ENCODE measurements around the gene KCNJ2.

Gene KCNJ2

GRCh38 chr17:70168977-70169708, at the start of gene KCNJ2:
TSS of gene KCNJ2 (plus strand) at chr17:70169532. CDS start at chr17:70175040, 5,508 bp downstream.
- peak; percentile 66 for DNase-seq

DNA sequence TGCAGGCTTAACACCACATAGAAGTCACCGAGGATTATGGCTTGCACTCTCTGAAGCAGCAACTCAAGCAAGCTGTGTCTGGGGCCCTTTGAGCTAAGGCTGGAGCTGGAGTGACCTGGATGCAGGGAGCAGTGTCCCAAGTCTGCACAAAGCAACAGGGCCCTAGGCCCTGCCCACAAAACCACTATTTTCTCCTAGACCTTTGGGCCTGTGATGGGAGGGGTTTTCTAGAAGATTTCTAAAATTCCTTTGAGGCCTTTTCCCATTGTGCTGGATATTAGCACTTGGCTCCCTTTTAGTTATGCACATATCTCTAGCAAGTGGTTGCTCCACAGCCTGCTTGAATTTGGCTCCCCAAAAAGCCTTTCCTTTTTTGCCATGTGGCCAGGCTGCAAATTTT, 49.8 kb upstream of the KCNJ2 start:
- DNase-seq, result no peak

DNA sequence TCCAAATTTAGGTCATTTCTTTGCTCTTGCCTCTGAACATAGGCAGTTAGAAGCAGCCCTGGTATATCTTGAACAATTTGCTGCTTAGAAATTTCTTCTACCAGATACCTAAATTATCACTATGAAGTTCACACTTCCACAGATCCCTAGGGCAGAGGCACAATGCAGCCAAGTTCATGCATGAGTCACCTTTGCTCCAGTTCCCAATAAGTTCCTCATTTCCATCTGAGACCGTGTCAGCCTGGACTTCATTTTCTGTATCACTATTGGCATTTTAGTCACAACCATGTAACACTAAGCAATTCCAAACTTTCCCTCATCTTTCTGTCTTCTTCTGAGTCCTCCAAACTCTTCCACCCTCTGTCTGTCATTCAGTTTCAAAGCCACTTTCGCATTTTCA, 49.3 kb upstream of the KCNJ2 start:
- DNase-seq, result no peak

- no peak for DNase-seq
Observed at GRCh38 chr17:70120425-70120824, 48.9 kb upstream of the KCNJ2 start.

DNA sequence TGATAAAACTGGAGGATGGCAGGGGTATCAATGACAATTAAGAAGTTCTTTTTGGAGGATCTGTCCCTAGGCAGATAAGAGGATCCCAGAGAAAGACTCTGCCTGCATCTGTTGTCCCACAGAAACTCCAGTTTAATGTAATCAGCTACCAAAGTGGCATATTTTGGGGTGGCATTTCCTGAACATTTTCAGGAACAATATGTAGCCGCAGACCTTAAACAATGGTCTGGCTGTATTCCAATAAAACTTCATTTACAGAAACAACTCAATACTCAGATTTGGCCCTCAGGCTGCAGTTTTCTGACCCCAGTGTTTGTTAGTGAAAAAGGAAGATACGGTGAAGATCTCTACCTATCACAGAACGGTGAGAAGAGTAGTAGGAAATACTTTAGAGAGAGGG, 48.2 kb upstream of the KCNJ2 start:
- no peak for DNase-seq

GRCh38 chr17:70123193-70123592, 46.1 kb upstream of the KCNJ2 start:
- DNase-seq, result no peak

DNA sequence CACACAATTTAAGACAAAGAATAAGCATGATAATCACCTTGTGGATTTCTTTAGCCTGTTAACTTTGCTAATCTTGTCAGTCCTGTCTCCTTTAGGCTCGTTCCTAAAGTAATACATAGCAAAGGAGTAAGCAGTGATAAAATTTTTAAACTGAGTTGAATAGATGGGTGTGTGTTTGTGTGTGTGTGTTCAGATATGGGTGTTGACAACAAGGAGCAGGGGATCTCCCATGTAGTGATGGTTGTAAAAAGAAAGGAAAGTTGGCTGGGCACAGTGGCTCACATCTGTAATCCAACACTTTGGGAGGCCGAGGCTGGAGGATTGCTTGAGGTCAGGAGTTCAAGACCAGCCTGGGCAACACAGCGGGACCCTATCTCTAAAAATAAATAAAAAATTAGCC, 44.6 kb upstream of the KCNJ2 start:
- DNase-seq, result no peak

- DNase-seq, result no peak
Observed at GRCh38 chr17:70127221-70127873, 42.0 kb upstream of the KCNJ2 start.

- no peak for DNase-seq
Observed at GRCh38 chr17:70128727-70129238, 40.5 kb upstream of the KCNJ2 start.

DNA sequence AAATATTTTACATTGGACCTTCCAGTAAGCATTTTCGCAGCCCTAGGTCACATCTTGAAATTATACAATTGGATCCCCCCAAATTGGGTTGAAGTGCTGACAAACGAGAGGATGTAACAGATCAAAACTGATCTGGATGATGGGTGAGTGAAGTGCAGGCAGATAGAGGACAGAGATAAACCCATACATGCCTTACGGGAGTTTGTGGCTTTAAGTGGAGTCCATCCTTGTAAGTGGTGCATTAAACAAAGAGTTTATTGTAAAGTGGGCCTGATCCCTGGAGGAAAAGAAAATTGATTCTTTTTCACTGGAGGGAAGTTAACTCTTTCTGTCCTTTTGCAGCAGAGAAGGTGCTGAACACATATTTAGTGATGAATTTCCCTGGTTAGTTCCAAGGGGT, 39.0 kb upstream of the KCNJ2 start:
- DNase-seq, result no peak

GRCh38 chr17:70132505-70132904, 36.8 kb upstream of the KCNJ2 start:
- no peak for DNase-seq

GRCh38 chr17:70134042-70134441, 35.3 kb upstream of the KCNJ2 start:
- no peak for DNase-seq

- no peak for DNase-seq
Observed at GRCh38 chr17:70134777-70135176, 34.6 kb upstream of the KCNJ2 start.

GRCh38 chr17:70136131-70136530, 33.2 kb upstream of the KCNJ2 start:
- DNase-seq, result no peak

DNA sequence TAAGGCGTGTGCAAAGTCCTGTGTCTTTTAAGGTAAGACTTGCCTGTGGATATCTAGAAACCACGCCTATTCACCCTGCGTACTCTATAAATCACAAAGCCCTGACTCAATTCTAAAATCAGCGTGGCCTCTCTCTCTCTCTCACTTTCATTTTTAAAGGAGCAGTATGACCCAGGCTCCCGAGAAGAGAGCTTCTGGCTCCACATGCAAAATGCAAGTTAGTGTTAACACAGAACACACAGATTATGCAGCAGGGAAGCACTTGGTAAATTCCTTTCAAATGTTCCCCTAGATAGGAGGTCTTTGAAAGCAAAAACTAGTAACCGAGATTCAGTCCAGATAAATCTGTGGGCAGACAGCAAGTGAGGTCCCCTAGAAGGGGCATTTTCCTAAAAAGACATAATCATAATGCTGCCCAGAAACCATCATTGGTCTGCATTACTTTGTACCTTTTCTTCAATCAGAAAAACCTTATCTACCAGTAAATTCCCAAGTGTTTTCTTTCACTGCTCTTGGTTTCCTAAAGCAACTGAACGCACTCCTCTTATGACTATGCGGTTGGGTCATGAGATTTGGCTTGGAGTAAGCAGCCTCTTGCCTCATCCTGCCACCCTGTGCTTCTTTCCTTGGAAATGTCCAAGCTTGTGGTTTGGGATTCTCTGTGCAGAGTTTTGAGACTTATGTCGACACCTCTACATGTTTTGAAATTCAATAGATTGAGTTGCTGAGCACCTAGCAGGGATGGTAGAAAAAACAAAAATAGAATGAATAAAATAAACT, 31.7 kb upstream of the KCNJ2 start:
- DNase-seq, result no peak

DNA sequence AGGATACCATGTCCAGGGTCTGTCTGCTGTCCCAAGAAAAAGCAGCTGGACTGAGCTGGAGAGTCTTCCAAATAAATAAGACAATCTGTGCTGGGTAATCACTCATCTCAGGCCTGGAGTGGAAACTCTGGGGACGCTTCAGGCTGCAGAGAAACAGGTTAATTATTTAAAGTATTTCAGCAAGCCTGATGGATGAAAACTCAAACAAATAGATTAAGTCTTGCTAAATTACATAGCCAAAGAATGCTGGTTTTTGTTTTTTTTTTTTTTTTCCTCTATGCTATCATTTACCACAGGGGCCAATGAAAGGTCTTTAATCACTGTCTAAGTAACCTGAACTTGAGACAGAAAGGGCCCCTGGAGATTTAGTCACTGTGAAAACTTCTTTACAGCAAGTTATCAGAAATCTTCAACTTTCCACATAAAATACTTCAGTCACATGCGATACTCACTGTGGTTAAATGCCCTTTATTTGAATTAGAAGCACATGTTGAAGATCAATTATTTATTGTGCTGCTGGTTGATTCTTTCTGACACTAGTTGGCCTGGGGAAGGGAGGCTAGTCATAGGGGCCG, 31.0 kb upstream of the KCNJ2 start:
- no peak for DNase-seq

GRCh38 chr17:70139449-70139993, 29.8 kb upstream of the KCNJ2 start:
- no peak for DNase-seq

GRCh38 chr17:70144260-70144846, 25.0 kb upstream of the KCNJ2 start:
- DNase-seq, result no peak

GRCh38 chr17:70153210-70153609, 16.1 kb upstream of the KCNJ2 start:
- DNase-seq, result no peak

DNA sequence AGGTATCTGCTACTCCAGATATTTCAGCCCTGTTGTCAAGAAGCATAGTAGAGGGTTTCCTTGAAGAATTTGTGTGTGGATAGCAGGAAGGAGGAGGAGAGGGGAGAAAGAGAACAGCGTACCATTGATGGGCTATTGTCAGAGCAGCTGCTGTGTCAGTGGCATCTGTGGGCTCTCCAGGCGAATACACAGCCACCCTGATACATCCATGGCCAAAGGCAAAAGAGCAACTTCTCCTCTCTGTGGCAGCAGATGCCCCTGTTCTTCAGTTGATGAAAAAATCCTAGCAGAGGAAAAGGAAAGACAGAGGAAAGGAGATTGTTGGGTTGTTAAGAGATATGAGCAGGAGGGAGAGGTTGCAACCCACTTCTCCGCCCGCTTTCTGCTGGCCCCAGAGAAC, 12.2 kb upstream of the KCNJ2 start:
- no peak for DNase-seq

- no peak for DNase-seq
Observed at GRCh38 chr17:70158180-70158579, 11.2 kb upstream of the KCNJ2 start.

DNA sequence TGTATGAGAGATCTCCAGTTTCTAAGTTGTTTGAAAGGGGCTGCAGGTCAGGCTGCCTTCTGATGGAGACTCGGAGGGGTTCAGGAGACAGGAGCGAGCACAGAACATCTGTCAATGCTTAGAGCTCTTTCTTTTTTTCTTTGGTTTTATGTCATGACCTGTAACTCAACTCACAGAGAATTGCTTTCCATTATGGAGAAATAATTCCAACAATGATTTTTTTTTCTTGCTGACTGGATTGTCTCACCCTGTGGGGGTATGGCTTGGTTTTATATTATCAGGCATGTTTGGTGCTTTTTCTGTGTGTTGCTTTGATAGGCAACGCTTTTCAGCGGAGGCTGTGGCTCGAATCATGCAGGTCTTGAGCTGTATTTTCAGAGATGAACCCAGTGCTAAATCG, 10.7 kb upstream of the KCNJ2 start:
- no peak for DNase-seq

DNA sequence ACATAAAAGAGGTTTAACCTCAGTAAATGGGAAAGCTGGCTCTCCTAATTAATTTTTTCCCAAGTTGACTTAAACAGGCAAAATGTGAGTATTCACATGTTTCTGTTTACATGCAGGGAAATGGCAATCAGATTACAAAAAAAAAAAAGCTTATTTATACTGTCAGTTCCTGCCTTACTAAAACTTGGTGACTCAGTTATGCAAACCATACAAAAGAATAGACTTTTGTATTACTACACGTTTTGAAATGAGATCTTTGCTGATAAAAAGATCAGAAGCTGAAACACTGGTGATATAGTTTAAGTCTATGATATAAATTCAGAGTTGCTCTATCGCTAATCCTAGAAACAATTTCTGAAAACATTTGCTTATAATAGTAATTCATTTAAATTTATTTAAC, 9.4 kb upstream of the KCNJ2 start:
- DNase-seq, result no peak
